GM23338 (cell line): ENCODE data around the gene ZSWIM1. TPM values are rescaled to one million over a fixed set of nuclear protein-coding genes. Genes with fewer than 3 reads are reported as not detected.

Experiments
- ATAC-seq: fragments of 200-7000 bp; cut with Tn5 transposase; 3 replicates; pipeline ENCODE4 v1.9.1; 2020
- DNase-seq: peaks from one replicate; pipeline ENCODE4 v3.0.0-alpha.2; 2015; ENCODE audit warnings: low spot score
- H2AFZ ChIP-seq: fragments of 200-600 bp; sonication (generic); 2 replicates; pipeline ENCODE4 v1.8.0; 2016; ENCODE audit warnings: antibody characterized with exemption, mild to moderate bottlenecking, moderate library complexity
- H3F3A ChIP-seq: fragments of 200-600 bp; sonication (generic); replicated peaks from 2 replicates; pipeline ENCODE4 v1.8.0; 2017; ENCODE audit warnings: antibody characterized with exemption, mixed run types, low read depth
- H3K27ac ChIP-seq: fragments of 200-600 bp; sonication (generic); 2 replicates; pipeline ENCODE4 v1.6.1; 2016; ENCODE audit warnings: low read depth
- H3K27me3 ChIP-seq: fragments of 200-600 bp; sonication (generic); 2 replicates; pipeline ENCODE4 v1.8.0; 2016; ENCODE audit warnings: mild to moderate bottlenecking, mixed run types, moderate library complexity; ENCODE audit not compliant: insufficient read depth
- H3K36me3 ChIP-seq: fragments of 200-600 bp; sonication (generic); 2 replicates; pipeline ENCODE4 v1.8.0; 2016; ENCODE audit warnings: mild to moderate bottlenecking; ENCODE audit not compliant: insufficient read depth
- H3K4me1 ChIP-seq: fragments of 200-600 bp; sonication (generic); 2 replicates; pipeline ENCODE4 v1.8.0; 2016; ENCODE audit warnings: mild to moderate bottlenecking, moderate library complexity; ENCODE audit not compliant: insufficient read depth
- H3K4me2 ChIP-seq: fragments of 200-600 bp; sonication (generic); 2 replicates; pipeline ENCODE4 v1.7.1; 2017; ENCODE audit warnings: mixed run types
- H3K4me3 ChIP-seq: fragments of 200-600 bp; sonication (generic); 2 replicates; pipeline ENCODE4 v1.6.1; 2016; ENCODE audit warnings: mixed run types
- H3K79me2 ChIP-seq: fragments of 200-600 bp; sonication (generic); replicated peaks from 2 replicates; pipeline ENCODE4 v1.8.0; 2017; ENCODE audit warnings: mild to moderate bottlenecking; ENCODE audit not compliant: insufficient read depth
- H3K9me2 ChIP-seq: fragments of 200-600 bp; sonication (generic); 2 replicates; pipeline ENCODE4 v1.8.0; 2017; ENCODE audit not compliant: insufficient read depth
- H4K20me1 ChIP-seq: fragments of 200-600 bp; sonication (generic); replicated peaks from 2 replicates; pipeline ENCODE4 v1.8.0; 2017; ENCODE audit warnings: mild to moderate bottlenecking; ENCODE audit not compliant: insufficient read depth
- H3K27ac Mint-ChIP-seq: 2 replicates; pipeline ENCODE4 v1.8.0; 2020; ENCODE audit warnings: inconsistent platforms, mild to moderate bottlenecking, moderate library complexity, mixed read lengths
- H3K27me3 Mint-ChIP-seq: 3 replicates; pipeline ENCODE4 v1.8.0; 2022; ENCODE audit warnings: low read depth, mild to moderate bottlenecking, moderate library complexity, mixed read lengths, inconsistent platforms; ENCODE audit not compliant: insufficient read depth, poor library complexity
- H3K36me3 Mint-ChIP-seq: 3 replicates; pipeline ENCODE4 v1.8.0; 2021; ENCODE audit warnings: low read depth, mild to moderate bottlenecking, inconsistent platforms, moderate library complexity, mixed read lengths
- H3K4me1 Mint-ChIP-seq: 3 replicates; pipeline ENCODE4 v1.8.0; 2020; ENCODE audit warnings: mild to moderate bottlenecking, inconsistent platforms, mixed read lengths
- H3K4me3 Mint-ChIP-seq: 3 replicates; pipeline ENCODE4 v1.8.0; 2021; ENCODE audit warnings: moderate library complexity, mild to moderate bottlenecking, inconsistent platforms, mixed read lengths
- H3K9me3 Mint-ChIP-seq: 3 replicates; pipeline ENCODE4 v1.8.0; 2020; ENCODE audit warnings: moderate library complexity, mild to moderate bottlenecking, inconsistent platforms, mixed read lengths
- EZH2 ChIP-seq: fragments of 200-600 bp; sonication (generic); IDR thresholded peaks from one replicate; pipeline ENCODE4 v1.8.0; 2017; ENCODE audit warnings: antibody characterized with exemption, mild to moderate bottlenecking, low read depth; ENCODE audit not compliant: unreplicated experiment
- EZH2phosphoT487 ChIP-seq: fragments of 200-600 bp; sonication (generic); IDR thresholded peaks from one replicate; pipeline ENCODE4 v1.8.1; 2018; ENCODE audit warnings: antibody characterized with exemption; ENCODE audit not compliant: unreplicated experiment
- JUNB ChIP-seq: IDR thresholded peaks from one replicate; pipeline ENCODE4 v1.6.1; 2016; ENCODE audit warnings: antibody characterized with exemption; ENCODE audit not compliant: unreplicated experiment
- NANOG ChIP-seq: IDR thresholded peaks from 2 replicates; pipeline ENCODE4 v1.6.1; 2016; ENCODE audit warnings: antibody characterized with exemption, borderline replicate concordance
- POLR2AphosphoS5 ChIP-seq: IDR thresholded peaks from 2 replicates; pipeline ENCODE4 v1.6.1; 2016; ENCODE audit warnings: antibody characterized with exemption, low read depth
- ZNF114 ChIP-seq: fragments of 250-450 bp; sonication (Bioruptor Pico); IDR thresholded peaks from 2 replicates; pipeline ENCODE4 v1.5.0; 2020; ENCODE audit warnings: mild to moderate bottlenecking, moderate library complexity
- ZNF331 ChIP-seq: fragments of 250-450 bp; sonication (Bioruptor Pico); IDR thresholded peaks from 2 replicates; pipeline ENCODE4 v1.5.0; 2020; ENCODE audit warnings: low read depth, mild to moderate bottlenecking, moderate library complexity
- polyA plus RNA-seq: library from polyadenylated mRNA; unstranded; fragments of >200 nt; fragmentation: Nextera tagmentation; extraction: Ambion mirVana; gene quantifications from 2 replicates; pipeline ENCODE4 v1.2.1, GENCODE V29; 2016
- total RNA-seq: library from RNA; depleted of rRNA; stranded (reverse); fragments of >200 nt; shearing (Covaris generic); gene quantifications from 2 replicates; pipeline ENCODE4 v1.2.3, GENCODE V29; 2014
- TF ChIP-seq, protein P1 (sequence below), 2 experiments: fragments of 200-600 bp in 1 of 2; sonication (generic) in 1 of 2; conservative IDR thresholded peaks; 2 replicates each; pipeline versions ENCODE4 v1.5.1 to v1.6.1; 2016 to 2017; ENCODE audit warnings: antibody characterized with exemption in 2 of 2, low read depth in 2 of 2, mild to moderate bottlenecking in 2 of 2, moderate library complexity in 1 of 2
- TF ChIP-seq, protein P2 (sequence below): IDR thresholded peaks from 2 replicates; pipeline ENCODE4 v1.6.1; 2016; ENCODE audit warnings: antibody characterized with exemption
- TF ChIP-seq, protein P3 (sequence below): fragments of 250-450 bp; sonication (Bioruptor Pico); IDR thresholded peaks from 2 replicates; pipeline ENCODE4 v1.5.0; 2020; ENCODE audit warnings: mild to moderate bottlenecking, moderate library complexity

The ZSWIM1 gene
- total and polyA plus RNA-seq, 2 experiments from 2014 or later = 11.5 to 16.2 TPM

GRCh38 chr20:45907219-45907948 lies 26.4 kb downstream of the ZSWIM1 start:
- H3K27ac ChIP-seq = no peak overlapping the region
- H3K4me1 Mint-ChIP-seq = peaks cover 13% of the 10 kb centered on the region
- H3K27ac Mint-ChIP-seq = no peak overlapping the region
- no peak for ATAC-seq
- H3K4me1 ChIP-seq = peaks cover 3% of the 10 kb centered on the region; the same call in 1 of the 2 replicates
- no peak overlapping the region for H2AFZ ChIP-seq
- no peak overlapping the region for H3K4me2 ChIP-seq
- H3K4me3 ChIP-seq = no peak overlapping the region
- H3K36me3 ChIP-seq = peaks cover 19% of the 10 kb centered on the region
- H3K27me3 ChIP-seq = no peaks in the 10 kb centered on the region
- H3K9me3 Mint-ChIP-seq = no peaks in the 10 kb centered on the region; the same call in 2 of the 3 replicates
- H4K20me1 ChIP-seq = peaks cover 29% of the 10 kb centered on the region
- TF ChIP-seq NANOG (no peak), POLR2AphosphoS5 (no peak), JUNB (no peak), ZNF331 (CRISPR knock-in tag) (no peak), EZH2phosphoT487 (no peak), EZH2 (no peak), ZNF114 (CRISPR knock-in tag) (no peak)
- TF ChIP-seq, protein P1, sequence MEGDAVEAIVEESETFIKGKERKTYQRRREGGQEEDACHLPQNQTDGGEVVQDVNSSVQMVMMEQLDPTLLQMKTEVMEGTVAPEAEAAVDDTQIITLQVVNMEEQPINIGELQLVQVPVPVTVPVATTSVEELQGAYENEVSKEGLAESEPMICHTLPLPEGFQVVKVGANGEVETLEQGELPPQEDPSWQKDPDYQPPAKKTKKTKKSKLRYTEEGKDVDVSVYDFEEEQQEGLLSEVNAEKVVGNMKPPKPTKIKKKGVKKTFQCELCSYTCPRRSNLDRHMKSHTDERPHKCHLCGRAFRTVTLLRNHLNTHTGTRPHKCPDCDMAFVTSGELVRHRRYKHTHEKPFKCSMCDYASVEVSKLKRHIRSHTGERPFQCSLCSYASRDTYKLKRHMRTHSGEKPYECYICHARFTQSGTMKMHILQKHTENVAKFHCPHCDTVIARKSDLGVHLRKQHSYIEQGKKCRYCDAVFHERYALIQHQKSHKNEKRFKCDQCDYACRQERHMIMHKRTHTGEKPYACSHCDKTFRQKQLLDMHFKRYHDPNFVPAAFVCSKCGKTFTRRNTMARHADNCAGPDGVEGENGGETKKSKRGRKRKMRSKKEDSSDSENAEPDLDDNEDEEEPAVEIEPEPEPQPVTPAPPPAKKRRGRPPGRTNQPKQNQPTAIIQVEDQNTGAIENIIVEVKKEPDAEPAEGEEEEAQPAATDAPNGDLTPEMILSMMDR (conservative IDR thresholded peaks at IDR 0.05; ENCODE audit: low read depth in 2 of 2) = no peak
- TF ChIP-seq, protein P2, sequence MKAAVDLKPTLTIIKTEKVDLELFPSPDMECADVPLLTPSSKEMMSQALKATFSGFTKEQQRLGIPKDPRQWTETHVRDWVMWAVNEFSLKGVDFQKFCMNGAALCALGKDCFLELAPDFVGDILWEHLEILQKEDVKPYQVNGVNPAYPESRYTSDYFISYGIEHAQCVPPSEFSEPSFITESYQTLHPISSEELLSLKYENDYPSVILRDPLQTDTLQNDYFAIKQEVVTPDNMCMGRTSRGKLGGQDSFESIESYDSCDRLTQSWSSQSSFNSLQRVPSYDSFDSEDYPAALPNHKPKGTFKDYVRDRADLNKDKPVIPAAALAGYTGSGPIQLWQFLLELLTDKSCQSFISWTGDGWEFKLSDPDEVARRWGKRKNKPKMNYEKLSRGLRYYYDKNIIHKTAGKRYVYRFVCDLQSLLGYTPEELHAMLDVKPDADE = no peak
- TF ChIP-seq, protein P3, sequence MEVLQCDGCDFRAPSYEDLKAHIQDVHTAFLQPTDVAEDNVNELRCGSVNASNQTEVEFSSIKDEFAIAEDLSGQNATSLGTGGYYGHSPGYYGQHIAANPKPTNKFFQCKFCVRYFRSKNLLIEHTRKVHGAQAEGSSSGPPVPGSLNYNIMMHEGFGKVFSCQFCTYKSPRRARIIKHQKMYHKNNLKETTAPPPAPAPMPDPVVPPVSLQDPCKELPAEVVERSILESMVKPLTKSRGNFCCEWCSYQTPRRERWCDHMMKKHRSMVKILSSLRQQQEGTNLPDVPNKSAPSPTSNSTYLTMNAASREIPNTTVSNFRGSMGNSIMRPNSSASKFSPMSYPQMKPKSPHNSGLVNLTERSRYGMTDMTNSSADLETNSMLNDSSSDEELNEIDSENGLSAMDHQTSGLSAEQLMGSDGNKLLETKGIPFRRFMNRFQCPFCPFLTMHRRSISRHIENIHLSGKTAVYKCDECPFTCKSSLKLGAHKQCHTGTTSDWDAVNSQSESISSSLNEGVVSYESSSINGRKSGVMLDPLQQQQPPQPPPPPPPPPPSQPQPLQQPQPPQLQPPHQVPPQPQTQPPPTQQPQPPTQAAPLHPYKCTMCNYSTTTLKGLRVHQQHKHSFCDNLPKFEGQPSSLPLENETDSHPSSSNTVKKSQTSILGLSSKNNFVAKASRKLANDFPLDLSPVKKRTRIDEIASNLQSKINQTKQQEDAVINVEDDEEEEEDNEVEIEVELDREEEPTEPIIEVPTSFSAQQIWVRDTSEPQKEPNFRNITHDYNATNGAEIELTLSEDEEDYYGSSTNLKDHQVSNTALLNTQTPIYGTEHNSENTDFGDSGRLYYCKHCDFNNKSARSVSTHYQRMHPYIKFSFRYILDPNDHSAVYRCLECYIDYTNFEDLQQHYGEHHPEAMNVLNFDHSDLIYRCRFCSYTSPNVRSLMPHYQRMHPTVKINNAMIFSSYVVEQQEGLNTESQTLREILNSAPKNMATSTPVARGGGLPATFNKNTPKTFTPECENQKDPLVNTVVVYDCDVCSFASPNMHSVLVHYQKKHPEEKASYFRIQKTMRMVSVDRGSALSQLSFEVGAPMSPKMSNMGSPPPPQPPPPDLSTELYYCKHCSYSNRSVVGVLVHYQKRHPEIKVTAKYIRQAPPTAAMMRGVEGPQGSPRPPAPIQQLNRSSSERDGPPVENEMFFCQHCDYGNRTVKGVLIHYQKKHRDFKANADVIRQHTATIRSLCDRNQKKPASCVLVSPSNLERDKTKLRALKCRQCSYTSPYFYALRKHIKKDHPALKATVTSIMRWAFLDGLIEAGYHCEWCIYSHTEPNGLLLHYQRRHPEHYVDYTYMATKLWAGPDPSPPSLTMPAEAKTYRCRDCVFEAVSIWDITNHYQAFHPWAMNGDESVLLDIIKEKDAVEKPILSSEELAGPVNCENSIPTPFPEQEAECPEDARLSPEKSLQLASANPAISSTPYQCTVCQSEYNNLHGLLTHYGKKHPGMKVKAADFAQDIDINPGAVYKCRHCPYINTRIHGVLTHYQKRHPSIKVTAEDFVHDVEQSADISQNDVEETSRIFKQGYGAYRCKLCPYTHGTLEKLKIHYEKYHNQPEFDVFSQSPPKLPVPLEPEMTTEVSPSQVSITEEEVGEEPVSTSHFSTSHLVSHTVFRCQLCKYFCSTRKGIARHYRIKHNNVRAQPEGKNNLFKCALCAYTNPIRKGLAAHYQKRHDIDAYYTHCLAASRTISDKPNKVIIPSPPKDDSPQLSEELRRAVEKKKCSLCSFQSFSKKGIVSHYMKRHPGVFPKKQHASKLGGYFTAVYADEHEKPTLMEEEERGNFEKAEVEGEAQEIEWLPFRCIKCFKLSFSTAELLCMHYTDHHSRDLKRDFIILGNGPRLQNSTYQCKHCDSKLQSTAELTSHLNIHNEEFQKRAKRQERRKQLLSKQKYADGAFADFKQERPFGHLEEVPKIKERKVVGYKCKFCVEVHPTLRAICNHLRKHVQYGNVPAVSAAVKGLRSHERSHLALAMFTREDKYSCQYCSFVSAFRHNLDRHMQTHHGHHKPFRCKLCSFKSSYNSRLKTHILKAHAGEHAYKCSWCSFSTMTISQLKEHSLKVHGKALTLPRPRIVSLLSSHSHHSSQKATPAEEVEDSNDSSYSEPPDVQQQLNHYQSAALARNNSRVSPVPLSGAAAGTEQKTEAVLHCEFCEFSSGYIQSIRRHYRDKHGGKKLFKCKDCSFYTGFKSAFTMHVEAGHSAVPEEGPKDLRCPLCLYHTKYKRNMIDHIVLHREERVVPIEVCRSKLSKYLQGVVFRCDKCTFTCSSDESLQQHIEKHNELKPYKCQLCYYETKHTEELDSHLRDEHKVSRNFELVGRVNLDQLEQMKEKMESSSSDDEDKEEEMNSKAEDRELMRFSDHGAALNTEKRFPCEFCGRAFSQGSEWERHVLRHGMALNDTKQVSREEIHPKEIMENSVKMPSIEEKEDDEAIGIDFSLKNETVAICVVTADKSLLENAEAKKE = no peak
- H3K36me3 Mint-ChIP-seq = peaks cover 78% of the 10 kb centered on the region
- H3K9me2 ChIP-seq = no peaks in the 10 kb centered on the region
- no peak overlapping the region for H3K4me3 Mint-ChIP-seq
- peaks cover 10% of the 10 kb centered on the region for H3K79me2 ChIP-seq
- peaks cover 13% of the 10 kb centered on the region; the same call in 1 of the 2 replicates for H3F3A ChIP-seq
- DNase-seq = no peak
- peaks cover 34% of the 10 kb centered on the region for H3K27me3 Mint-ChIP-seq
